Stimulated activated CD4-positive, alpha-beta T cell treated with anti-CD3 and anti-CD28 coated beads, Interleukin-2, amount 100 ng/mL, for 48 hours (primary cell): ENCODE results near the gene CFTR.
"Not testable (repeated sequence)": the region's sequence is repeated elsewhere in the genome, so short reads cannot be mapped to it uniquely, and the experiment has no call there.

Source experiments
- DNase-seq, 2 donors: peaks; one replicate each; pipeline ENCODE4 v3.0.0-alpha.2; 2020

CFTR gene

DNA sequence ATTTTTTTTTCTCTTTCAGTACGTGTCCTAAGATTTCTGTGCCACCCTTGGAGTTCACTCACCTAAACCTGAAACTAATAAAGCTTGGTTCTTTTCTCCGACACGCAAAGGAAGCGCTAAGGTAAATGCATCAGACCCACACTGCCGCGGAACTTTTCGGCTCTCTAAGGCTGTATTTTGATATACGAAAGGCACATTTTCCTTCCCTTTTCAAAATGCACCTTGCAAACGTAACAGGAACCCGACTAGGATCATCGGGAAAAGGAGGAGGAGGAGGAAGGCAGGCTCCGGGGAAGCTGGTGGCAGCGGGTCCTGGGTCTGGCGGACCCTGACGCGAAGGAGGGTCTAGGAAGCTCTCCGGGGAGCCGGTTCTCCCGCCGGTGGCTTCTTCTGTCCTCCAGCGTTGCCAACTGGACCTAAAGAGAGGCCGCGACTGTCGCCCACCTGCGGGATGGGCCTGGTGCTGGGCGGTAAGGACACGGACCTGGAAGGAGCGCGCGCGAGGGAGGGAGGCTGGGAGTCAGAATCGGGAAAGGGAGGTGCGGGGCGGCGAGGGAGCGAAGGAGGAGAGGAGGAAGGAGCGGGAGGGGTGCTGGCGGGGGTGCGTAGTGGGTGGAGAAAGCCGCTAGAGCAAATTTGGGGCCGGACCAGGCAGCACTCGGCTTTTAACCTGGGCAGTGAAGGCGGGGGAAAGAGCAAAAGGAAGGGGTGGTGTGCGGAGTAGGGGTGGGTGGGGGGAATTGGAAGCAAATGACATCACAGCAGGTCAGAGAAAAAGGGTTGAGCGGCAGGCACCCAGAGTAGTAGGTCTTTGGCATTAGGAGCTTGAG is at the start of gene CFTR:
Gene CFTR, plus strand, starts transcription at position 801 of the 830 bp plus-strand sequence. CDS start 70 bp downstream, outside the sequence.
- DNase-seq, result no peak

DNA sequence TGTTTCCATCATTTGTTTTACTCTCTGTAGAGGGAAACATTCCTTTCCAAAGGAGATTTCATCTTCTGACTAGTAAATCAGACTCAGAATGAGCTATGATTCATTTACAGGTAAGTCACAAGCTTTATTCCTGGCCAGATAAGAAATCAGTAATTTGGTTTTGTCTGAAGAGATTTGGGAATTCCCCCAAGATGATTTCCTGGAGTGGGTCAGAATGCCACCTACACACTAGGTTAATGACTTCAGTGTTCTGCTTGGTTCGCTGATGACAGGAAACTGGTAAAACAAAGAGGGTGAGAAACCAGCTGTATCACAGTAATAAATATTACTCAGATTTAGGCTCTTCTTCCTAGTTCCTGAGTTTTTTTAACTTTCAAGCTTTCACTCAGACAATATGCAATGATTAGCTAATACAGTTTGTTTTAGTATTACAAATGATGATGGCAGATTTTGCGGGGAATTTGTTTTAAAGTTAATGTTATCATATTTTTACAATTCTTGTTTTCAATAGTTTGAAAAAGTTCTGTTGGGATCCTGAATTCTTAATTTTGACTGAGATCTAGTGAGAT is 44.3 kb upstream of the CFTR start:
- DNase-seq, result no peak

DNA sequence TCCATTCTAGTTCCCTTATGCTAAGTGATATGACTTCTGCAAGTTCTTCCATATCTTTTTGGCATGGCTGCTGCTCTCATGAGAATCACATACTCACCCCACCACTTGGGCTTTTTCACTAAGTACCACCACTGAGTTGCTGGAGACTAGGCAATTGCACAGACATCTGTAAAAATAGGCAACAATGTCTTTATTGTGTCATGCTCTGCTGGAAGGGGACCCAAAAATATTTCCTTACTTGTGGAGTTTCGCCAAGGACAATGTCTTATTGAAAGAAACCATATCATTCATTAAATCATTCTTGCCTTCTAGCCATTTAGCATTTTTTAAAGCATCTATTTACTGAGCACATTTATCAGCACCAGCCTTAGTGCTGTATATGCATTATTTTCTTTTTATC is 35.2 kb upstream of the CFTR start:
- DNase-seq, result no peak

DNA sequence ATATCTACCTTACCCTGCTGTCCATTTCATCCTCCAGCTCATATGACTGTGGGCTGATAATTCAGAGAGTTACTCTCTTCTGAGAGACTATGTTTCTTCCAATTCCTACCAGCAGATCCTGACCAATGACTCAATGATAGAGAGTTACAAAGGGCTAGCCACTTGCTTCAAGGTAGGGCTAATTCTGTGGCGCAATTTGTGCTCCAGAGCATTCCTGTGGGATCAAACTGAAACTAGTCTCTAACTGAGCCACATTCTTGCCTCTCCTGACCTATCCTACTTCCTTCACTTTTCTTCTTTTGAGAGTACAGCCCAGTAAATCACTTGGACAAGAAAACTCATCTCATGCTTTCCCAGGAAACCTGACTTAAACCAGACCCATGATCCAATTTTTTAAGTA is 34.6 kb upstream of the CFTR start:
- no peak for DNase-seq

DNA sequence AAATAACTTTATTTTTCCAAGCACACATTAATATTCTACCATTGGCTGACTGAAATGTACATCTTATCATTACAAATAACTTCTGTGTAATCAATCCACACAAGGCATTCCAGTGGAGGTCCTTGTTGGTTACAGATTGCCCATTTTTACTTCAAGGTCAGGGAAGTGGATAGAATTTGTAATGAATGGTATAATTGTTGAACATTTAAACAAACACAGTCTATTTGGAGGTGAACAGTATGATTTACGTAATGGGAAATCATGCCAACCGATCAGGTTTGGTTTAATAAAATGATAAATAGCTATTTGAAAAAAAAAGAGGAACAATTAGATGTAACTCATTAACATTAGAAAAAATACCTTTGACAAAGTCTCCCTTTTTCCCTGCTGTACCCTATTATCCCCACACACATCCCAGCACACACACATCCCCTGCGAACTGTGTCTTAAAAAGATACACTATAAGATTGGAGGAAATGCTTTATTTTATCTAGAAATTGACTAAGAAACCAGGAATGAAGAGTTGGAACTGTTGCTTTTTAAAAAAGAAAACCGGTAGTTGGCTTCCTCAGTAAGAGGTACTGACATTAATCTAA is 33.5 kb upstream of the CFTR start:
- DNase-seq, result no peak

DNA sequence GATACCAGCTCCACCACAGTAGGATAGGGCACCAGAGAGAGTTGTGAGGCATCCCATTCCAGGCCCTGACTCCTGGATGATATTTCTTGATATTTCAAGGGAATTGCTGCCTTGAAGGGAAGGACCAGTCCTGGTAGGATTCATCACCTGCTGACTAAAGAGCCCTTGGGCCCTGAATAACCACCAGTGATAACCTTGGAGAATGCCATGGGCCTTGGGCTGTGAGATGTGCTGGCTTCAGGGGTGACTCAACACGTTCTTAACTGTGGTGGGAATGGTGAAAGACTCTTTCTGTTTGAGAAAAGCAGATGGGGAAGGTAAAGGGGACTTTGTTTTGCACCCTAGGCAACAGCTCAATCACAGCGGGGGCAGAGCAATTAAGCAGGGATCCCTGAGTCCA is 31.2 kb upstream of the CFTR start:
- no peak for DNase-seq

DNA sequence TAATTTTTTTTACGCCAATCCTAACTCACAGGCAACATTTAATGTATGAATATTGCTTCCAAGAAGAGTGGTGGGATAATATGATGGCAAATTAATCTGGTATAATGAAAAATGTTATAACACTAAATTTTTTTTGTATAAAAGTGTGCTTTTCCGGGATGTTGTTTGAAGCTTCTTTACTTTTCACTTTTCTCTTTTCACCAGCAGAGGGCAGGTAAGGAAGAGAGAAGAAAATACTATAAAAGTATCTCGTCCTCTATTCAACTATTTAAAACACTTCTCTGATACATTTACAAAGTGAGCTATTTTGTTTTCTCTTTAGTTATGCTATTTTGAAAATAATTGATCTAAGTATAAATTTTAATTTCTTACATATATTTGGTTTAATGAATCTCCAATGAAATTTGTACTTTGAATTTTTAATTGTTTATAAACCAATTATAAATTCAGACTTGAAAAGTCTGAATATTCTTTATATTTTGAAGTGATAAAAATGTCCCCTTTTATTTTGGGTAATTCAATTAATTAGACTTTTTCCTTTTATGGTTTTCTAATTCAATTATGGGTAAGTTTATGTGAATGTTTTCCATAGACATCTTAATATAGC is 20.7 kb upstream of the CFTR start:
- DNase-seq, result no peak

DNA sequence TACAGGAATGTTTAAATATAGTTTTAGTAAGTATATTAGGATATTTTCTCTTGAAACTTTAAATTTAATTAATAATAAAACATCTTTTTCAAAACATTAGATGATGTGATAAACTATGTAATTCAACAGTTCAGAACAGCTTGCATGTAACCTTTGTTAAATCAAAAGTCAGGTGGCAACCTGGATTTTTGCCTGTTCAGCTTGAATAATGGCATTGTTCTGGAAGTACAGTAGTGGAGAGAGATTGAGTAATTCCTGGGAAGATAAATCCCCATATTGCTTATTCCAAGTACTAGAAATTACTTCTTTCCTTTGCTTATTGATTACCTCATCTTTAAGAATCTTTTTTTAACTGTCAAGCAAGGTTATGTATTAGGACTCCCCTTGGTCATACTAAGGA is 20.1 kb upstream of the CFTR start:
- no peak for DNase-seq

DNA sequence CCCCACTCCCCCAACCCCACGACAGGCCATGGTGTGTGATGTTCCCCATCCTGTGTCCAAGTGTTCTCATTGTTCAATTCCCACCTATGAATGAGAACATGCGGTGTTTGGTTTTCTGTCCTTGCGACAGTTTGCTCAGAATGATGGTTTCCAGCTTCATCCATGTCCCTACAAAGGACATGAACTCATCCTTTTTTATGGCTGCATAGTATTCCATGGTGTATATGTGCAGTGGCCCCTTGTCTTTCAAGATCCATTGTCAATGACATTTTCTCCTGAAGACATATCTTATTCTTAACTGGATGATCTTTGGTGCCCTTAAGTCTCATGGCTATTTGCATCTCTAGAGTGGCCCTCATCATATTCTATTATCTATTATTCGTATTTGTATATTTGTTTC is 19.0 kb upstream of the CFTR start:
- not testable (repeated sequence) for DNase-seq

DNA sequence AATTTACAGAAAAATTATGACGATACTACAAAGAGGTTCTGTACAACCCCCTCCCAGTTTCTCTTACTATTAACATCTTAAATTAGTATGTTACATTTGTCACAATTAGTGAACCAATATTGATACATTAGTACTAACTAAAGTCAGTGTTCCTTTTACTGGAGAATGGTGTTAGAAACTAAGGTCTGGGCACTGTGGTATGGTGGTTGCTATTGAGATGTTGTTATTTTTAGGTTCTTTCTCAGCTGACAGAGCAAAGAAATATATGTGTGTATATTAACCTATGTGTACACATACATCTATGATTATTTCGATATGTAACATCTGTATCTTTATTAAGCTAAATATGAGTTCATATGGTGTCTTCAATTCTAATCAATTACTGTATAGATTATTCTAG is 11.7 kb upstream of the CFTR start:
- no peak for DNase-seq

DNA sequence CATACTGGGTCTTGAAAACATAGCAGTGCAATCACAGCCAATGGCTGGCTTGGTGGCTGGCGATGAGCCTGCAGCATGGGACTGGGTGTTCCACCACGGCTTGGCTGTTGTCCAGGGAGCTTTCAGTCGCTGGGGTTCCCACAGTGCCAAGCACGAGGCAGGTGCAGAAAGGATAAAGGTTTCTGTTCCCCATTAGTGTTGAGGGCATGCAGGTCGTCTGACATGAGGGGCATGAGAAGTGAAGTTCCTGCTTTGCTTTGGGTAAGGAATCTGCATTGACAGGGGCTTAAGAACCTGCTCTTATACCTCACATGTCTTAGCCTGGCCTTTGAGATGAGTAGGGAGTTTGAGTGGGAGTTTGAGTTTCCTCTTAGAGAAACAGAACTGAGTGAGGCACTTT is 9.0 kb upstream of the CFTR start:
- DNase-seq, result no peak

DNA sequence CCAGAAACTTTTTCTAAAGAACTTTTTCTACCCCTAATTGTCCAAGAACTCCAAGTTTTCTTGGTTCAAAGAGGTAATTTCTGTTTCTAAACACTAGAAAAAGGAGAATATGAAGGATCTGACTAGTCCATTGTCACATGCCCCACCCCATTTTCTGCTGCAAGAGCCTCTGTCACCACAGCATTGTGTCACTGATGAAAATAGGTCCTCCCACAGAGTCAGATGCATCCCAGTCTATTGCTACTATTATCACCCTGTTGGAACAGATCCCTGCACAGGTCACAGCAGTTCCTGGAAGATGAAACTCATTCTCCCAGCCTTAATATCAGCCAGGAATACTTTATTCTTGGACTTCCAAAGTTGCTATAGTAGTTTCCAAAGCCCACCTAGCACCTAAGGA is 7.5 kb upstream of the CFTR start:
- DNase-seq, result no peak

DNA sequence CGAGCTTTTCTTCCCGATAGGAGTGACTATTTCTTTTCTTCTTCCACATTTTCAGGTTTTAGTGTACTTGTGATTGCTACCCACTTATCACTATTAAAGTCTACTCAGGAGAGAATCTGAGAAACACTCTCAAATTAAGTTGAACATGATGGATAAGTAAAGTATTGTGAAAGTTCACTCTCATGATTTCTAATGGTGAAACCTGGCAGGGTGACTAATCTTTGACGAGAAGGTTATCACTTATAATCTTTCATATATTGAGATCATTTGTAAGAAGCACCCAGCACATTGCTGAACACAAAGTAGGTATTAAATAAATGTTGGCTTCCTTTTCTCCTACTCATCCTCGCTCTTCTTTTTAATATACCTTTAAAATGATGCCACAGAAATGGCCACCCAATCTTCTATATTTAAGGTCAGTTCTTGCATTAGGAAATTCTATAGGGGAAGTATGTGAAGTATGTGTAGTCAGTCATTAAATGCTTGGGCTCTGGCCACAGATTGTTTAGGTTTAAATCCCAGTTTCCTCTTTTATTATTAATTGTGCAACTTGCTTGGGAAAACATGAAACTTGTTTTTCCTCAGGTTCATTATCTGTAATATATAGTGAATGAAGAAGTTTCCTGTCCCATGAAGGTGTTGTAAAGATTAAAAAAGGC is 3.1 kb upstream of the CFTR start:
- DNase-seq, result no peak

DNA sequence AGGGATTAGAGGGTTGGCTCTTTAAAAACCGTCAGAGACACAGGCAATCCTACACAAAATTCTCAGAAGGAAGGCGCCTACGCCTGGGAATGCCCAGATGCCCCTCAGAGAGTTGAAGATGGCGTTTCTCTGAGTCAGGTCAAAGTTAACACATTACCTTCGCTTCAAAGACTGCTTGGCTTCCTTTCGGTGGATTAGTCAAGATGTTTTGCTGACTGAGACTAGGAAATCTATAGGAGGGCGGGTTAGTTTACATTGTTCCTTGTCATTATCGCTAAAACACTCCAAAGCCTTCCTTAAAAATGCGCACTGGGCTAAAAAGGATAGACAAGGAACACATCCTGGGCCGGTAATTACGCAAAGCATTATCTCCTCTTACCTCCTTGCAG is 995 bp upstream of the CFTR start:
- no peak for DNase-seq

DNA sequence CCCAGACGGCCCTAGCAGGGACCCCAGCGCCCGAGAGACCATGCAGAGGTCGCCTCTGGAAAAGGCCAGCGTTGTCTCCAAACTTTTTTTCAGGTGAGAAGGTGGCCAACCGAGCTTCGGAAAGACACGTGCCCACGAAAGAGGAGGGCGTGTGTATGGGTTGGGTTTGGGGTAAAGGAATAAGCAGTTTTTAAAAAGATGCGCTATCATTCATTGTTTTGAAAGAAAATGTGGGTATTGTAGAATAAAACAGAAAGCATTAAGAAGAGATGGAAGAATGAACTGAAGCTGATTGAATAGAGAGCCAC is 184 bp downstream of the CFTR start:
- no peak for DNase-seq

DNA sequence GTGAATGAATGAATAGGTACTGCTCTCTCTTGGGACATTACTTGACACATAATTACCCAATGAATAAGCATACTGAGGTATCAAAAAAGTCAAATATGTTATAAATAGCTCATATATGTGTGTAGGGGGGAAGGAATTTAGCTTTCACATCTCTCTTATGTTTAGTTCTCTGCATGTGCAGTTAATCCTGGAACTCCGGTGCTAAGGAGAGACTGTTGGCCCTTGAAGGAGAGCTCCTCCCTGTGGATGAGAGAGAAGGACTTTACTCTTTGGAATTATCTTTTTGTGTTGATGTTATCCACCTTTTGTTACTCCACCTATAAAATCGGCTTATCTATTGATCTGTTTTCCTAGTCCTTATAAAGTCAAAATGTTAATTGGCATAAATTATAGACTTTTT is 1.2 kb downstream of the CFTR start:
- no peak for DNase-seq

DNA sequence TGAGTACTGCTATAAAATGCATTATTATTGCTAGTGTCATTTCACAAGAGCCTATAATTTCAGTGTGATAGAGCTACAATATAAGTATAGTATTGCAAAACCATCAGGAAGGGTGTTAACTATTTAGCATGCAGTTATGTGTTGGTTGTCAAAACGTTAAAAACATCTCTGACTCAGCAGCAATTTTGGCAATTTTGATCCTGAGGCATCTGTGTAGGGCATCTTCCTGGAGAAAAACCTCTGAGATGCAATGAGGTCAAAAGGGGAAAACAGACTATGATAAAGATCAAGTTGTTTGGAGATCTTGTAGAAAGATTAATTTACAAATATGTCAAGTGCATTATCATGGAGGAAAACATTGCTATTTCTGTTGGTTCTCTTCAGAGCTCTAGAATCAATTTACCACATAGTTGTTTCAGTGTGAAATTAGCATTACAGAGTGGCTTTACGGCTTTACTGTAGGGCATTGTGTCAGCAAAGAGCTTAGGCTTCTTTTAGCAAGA is 5.3 kb downstream of the CFTR start:
- no peak for DNase-seq

DNA sequence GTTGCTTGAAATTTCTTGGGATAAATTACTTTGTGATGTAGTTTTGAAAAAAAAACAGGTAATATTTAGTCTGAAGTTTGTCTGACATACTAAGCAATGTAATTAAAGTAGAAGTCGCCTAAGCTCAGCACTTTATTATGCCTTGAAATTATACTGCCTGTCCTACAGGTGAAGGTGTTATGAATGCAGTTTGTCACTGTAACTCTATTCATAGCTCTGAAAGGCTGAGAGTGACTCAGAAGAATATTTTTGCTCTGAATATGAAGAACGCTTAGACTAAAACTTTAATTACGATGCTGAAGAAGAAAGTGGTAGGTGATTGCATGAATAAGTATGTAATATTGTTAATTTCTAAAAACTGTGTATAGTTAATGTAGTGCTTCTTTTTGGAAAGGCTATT is 9.2 kb downstream of the CFTR start:
- DNase-seq, result no peak

DNA sequence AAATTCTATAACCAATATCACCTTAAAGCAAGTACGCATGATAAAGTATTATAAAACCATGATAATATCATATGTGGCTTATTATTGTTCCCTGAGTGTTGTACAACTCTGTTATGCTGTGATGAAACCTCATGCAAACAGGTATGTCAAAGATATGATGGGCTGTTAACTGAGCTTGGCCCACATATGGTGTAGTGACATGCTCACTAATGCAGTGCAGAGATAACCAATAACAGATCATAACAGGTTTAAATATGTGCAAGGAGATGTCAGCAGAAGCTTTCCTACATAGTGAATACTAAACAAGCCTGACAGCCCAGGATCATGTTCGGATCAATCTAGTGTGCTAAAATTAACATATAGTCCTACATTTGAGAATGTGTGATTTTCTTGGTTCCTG is 9.6 kb downstream of the CFTR start:
- no peak for DNase-seq

DNA sequence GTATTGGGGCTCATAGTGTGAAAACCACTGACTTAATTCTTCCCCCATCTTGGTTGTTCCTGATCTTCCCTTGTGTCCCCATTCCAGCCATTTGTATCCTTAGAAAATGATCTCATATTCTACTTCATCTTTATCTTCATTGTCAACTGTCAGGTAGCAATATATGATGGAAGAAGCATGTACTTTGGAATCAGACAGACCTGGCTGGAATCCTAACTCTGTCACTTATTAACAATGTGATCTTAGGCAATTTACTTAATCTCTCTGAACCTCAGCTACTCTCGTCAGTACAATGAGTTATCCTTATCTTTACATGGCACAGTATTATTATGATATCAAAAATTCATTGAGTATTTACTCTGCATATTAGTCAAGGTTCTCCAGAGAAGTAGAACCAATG is 10.1 kb downstream of the CFTR start:
- DNase-seq, result no peak

DNA sequence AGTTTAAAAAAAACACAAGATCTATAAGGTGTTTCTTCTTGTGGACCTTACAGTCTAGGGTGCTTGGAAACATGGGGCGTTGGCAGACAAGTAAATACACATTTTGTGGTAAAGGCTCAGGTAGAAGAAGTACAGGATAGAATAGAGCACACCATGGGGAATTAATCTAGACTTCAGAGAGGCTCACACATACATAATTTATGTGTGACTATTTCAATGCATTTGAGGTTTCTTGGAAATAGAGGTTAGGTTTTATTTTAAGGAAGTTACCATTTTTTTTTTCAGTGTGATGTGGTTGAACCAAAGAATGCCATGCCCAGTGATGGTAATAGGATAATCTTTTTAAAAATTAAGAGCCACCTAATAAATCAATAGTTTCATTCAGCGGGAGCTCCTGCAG is 12.8 kb downstream of the CFTR start:
- no peak for DNase-seq

DNA sequence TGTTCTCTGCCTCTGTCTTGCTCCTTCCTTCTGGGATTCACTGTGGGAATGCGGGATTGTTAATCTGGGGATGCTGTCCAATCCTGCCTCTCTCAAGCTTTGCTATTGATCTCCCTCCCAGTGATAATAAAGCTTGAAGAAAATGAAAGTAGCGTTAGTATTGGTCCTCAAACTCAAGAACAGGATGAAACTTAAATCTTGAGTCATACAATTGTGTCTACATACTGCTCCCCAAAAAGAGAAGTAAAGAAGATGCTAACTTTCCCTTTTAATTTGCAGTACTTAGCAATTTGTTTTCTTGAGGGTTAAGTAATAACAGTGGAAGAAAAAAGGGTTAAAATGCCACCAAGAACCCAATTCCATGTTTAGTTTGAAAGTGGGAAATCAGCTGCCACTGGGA is 13.6 kb downstream of the CFTR start:
- DNase-seq, result no peak

DNA sequence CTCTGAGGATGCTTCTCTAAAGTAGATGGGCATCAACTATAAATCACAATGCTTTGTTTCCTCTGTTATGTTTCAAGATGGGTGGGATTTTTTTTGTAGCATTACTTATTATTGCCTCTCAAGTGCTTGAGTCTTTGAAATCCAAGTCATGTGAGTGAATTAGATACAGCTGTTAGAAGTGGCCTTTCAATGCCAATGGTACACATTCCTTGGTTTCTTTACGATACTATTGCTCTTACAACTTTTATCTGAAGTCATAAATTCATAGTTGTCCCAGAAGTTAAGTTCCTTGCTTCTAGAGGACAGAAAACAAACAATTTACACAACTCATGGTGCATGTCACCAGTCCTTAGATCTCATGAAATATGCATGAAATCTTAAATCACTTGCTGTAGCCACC is 15.5 kb downstream of the CFTR start:
- DNase-seq, result no peak

DNA sequence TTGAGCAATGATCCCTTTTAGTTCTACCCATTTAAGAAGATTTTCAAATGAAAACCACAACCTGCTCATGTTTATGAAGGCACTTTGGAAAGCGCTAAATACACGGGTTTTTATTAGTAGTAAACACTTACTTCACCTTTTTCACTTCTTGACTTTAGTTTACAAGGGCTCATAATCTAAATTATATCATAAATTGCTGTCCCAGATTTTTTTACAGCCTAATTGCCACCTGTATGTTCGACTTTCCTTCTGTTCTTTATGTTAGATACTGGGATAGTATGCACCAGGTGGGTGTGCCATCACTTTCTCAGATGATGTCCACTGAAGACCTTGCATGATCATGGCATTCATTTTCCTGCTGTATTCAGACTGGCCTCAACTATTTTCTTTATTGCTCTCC is 22.5 kb downstream of the CFTR start:
- DNase-seq, result no peak
